HG03521 (cell line): ENCODE results near the gene PHF8.
A peak's percentile ranks its signal among the peaks of the same experiment; 100 is the strongest.

Experiments
- ATAC-seq: cut with Tn5 transposase; IDR thresholded peaks from one replicate; pipeline ENCODE4 v1.9.1; 2021; ENCODE audit warnings: mild to moderate bottlenecking, moderate library complexity; ENCODE audit not compliant: unreplicated experiment

PHF8 gene

DNA sequence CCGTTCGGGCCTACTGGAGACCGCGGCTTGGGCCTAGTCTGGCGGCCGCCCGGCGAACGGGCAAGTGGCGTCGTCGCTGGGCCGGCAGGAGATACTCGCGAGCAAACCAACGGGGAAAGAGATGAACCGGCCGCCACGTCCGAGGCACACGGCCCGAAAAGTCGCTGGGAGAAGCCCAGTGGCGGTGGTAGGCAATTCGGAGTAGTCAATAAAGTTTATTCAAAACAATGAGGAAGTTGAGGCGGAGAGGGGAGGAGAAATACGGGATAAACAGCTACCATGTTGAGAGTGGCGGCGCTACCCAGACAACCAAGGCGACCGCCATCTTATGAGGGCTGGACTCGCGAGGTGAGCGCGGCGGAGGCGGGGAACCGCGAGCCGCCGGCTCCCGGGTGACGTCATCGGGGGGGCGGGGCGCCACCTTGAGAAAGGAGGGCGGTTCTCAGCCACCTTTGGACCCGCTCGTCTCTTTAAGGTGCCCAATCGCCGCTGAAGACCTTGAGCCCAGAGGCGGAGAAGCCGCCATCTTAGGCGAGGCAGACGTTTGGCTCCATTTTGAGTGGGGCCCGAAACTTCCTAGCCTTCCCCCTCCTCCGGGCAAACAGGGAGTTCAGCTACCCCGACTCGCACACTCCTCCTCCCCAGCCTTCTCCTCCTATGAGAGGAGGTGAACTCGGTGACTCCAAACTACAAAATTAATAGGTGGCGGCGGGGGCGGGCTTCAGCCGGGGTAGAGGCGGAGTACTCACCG, at the start of gene PHF8:
PHF8 (minus strand) TSS at position 348 of the 751 bp plus-strand sequence. CDS start 1,745 bp downstream, outside the sequence.
- ATAC-seq, result peak; percentile 82

- ATAC-seq, result no peak
Measured at GRCh38 chrX:54093571-54093970, 49.3 kb upstream of the PHF8 start.

GRCh38 chrX:54093159-54093558, 48.9 kb upstream of the PHF8 start:
- ATAC-seq, result no peak

DNA sequence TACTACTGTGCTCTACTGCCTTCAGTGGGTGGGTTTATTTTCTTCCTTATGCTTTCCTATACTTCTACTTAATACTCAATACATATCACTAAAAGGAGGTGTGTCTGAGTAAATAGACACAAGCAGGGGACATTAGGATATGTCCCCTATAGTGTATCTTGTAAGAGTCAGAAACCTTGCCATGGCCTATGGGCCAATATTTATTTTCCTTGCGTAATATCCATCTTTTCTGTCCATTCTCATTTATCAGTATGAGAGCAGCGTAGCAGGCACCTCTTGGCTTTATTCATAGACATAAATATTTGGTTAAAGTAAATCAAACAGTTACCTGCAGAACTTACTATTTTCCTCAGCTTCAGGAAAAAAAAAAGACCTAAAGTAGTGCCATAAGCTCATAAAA, 46.6 kb upstream of the PHF8 start:
- no peak for ATAC-seq

- ATAC-seq, result no peak
Measured at GRCh38 chrX:54089191-54089590, 44.9 kb upstream of the PHF8 start.

DNA sequence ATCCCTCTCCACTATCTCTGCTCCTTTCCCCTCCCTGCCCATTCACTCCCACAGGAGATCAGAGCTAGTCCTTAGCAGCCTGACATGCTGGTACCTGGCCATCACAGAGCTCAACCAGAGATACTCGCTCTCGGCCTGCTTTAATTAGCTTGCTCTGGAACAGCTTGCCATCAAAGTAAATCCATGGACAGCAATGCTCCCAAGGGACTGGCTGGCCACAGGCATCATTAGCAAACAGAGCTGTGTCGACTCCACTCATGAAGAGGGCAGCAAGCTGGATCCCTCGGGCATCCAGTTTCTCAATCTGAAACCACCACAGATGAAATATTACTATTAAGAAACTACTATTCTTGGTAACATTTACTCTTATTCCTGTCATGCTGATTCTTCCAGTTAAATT, 43.4 kb upstream of the PHF8 start:
- no peak for ATAC-seq

DNA sequence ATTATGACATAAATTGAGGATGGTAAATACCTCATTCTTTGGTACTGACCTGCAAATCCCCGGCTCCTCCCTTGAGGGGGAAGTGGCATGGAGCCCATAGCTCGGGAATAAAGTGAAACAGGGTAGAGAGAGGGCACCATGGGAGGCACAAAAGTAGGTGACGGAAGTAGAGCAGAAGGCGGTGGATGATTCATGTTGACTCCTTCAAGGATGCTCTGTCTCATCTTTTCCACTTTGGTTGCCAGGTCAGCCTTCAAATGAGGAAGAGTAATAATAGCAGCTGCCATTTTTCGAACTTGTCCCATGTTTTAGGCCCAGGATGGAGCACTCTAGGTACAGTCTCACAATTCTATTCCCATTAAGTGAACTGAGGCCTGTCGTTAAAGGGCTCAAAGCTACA, 41.4 kb upstream of the PHF8 start:
- no peak for ATAC-seq

DNA sequence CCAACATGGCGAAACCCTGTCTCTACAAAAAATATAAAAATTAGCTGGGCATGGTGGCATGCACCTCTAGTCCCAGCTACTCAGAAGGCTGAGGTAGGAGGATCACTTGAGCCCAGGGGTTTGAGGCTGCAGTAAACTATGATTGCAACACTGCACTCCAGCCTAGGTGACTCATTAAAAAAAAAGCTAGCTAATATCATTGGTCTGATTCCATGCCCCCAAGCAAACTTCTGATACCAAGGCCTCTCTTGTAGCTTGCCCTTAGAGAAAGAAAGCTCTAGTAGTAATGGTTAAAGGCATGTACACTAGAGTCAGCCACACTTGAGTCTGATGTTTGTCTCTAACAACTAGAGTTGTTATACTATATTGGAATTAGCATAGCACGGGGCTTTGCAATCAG, 32.6 kb upstream of the PHF8 start:
- ATAC-seq, result no peak

GRCh38 chrX:54074826-54075225, 30.6 kb upstream of the PHF8 start:
- ATAC-seq, result no peak

DNA sequence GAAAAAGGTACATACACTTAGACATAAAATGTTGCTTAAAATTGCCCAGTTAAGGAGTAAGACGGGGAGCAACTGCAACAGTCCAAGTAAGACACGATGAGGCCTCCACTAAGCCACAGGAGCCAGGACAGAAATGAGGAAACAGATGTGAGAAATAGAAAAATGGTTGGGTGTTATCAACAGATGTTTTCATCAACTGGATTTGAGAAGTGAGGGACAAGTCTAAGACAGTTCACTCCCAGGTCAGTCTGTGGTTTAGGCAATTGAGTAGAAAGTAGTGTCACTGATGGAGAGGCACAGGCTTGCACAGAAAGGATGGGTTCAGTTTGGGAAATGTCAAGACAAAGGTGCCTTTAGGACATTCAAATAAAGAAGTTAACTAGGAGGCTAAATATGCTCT, 23.5 kb upstream of the PHF8 start:
- ATAC-seq, result no peak

DNA sequence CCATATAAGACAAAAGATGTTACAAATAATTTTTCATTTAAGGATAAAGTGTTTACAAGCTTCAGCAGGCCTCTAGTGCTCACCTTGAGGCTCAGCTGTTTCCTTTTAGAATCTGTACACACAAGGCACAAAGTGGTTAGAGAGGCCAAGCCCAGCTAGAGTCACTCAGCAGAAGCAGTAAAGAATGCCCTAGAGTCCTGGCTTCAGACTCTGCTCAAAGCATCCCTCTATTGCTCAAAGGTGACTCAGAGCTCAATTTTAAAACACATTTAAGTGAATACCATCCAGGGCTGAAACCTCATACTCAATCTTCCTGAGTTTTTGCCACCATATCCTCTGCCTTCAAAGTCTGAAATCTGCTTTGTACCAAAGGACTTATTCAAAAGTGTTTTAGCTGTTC, 22.6 kb upstream of the PHF8 start:
- ATAC-seq, result no peak

DNA sequence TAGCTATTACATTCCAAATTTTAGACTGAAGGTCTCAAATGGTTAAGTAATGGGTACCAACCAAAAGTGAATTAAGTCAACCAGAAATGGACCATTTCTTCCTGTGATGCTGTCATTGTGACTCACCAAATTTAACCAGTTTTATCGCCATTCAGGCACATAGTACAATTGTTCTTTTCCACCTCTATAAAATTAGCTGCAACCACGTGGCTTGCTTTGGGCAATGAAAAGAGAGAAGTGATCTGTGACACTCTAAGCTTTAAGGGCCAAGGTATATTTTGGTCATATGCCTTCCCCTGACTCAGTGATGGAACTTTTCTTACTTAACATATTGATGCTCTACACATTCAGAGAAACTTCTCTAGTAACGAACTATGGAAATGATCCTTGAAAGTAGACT, 20.3 kb upstream of the PHF8 start:
- ATAC-seq, result no peak

- ATAC-seq, result no peak
Measured at GRCh38 chrX:54063361-54063760, 19.1 kb upstream of the PHF8 start.

DNA sequence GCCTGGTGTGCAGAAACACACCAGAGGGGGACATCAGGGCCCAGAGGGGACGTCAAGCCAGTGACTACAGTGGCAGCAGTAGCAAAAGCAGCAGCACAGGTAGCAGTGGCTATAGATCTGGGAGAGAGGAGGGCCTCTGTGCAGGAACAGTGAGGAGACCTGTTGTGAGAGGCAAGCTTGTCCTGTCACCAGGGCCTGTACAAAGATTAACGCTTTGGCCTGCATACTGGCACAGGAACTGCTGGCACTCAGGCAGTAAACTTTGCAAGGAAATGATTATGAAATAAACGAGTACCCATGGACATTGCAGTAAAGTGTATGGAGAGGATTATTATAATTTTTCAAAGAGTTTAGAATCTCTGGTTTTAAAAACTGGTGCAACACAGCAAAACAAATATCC, 5.5 kb upstream of the PHF8 start:
- no peak for ATAC-seq

GRCh38 chrX:54048412-54048811, 4.1 kb upstream of the PHF8 start:
- ATAC-seq, result no peak

DNA sequence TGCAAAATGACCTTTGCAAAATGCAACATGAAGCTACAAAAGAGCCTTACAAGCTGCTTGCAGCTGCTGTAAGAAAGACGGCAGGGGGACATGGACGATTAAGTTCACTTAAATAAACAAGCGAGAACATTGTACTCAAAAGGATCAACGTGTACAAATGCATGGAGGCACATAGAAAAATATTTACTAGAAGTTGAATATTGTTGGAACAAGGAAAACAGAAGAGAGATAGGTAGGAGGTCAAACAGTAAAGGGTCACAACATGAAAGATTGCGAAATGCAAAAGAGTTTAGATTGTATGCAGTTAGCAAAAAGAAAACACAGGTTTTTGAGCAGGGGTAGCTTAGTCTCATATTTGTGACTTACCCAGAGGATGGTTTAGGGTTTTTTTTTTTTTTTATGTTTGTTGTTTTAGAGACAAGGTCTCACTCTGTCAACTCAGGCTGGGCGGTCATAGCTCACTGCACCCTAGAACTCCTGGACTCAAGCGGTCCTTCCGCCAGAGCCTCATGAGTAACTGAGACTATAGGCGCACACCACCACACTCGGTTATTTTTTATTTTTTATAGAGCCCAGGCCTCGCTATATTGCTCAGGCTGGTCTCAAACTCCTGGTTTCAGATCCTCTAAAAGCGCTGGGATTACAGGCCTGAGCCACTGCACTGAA, 1.4 kb upstream of the PHF8 start:
- no peak for ATAC-seq

GRCh38 chrX:54044877-54045338, 635 bp upstream of the PHF8 start:
- peak; percentile 1 for ATAC-seq

DNA sequence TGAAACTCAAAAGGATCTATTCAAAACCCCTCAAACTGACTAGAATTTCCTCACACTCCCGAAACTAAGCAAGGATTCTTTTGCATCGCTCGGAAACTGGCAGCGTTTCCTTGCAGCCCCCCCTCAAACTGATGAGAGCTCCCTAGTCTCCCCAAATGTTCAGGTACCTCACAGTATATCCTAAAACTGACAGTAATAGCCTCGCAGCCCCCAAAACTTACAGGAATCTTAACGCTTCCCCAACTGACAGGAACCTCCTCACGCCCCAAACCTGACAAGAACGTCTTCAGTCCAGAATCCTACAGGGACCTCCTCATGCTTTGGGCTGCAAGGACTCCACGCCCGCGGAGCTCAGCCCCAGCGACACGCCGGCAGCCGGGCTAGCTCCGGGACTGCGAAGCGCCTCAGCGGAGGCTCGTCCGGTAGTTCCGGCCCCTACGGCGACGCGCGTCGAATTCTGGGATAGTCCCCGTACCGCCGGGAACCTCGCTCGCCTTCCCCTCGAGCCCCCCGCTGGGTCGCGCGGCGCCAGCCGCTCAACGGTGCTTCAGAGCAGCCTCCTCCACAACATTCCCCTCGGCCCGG, 640 bp downstream of the PHF8 start:
- peak; percentile 9 for ATAC-seq

DNA sequence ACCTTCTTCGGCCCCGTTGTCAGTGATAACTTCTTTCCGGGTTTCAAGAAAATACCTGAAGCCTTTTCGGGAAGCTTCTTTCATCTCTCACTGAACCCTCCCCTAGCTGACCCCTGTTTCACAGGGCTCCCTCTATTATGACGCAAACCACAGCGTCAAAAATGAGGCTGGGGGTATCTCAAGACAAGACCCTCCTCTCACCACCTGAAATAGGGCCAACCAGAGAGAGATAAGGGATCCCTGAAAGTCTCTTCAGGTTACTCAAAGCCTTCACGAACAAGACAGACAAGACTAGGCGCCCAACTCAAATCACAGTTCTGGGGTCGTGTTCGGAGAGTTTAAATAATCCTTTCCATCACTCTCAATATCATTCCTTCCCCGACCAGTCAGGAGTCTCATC, 1.2 kb downstream of the PHF8 start:
- ATAC-seq, result no peak

DNA sequence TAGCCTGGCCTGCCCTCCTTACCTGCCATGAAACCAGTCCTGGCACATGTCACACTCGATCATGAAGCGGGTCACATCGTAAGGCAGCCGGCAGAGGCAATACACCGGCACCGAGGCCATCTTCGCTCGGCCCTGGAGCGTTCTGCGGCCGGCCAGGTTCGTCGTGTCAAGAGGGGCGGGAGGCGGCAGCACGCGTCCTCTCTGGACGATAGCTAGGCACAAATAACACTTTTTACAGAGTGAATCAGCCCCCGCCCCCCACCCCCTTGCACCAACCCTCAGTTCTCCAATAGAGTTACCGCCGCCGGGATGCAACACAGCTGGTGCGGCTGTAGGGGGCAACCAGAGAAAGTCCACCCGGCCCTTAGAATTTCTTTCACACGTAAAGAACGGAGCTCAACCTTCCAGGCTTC, 1.7 kb downstream of the PHF8 start:
- ATAC-seq, result no peak

DNA sequence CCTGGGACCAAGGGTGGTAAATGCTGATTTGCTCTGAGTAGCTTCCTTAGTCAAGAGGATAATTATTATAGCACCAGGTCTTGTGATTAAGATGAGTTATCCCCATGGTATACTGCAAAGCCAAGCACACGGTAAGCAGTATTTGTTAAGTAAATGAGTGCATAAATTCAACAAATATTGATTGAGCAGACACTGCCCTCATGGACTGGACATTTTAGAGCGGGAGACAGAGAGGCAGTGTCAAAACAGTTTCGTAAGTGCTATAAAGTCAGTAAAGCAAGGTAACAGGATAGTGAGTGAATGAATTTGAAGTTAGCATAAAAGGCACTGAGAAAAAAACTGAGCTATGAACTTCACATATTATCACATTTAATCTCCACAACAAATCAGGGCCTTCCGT, 13.9 kb downstream of the PHF8 start:
- no peak for ATAC-seq

DNA sequence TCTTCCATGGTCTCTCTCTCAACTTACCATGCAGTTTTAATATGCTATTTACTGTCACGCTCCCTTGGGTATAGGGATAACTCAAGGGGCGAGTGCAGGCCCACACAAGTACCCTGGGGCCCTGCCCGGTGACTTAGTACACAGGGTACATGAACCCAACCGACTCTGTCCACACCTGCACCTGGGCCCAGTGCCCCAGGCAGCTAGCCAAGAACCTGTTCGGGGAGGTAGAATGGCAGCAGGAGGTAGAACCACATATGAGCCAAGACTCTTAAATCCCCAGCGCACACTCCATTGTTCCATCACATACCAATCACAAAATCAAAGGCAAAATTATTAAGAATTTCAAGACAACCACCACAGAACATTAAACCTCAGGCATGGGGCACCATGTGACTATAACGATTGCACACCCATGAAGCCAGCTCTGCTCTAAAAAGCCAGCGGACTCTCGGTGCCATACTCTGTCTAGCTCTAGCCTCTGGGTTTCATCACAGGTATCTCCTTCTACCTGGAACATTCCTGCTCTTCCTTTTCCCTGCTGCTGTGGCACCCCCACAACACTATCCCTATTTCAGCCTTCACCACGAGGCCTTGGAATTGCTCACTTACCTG, 14.6 kb downstream of the PHF8 start:
- no peak for ATAC-seq
